Suprapubic skin (tissue), 4 donors: ENCODE data around the gene RAPGEF6.

Experiments used
- POLR2A ChIP-seq, 2 donors: fragments of 450-650 bp; IDR thresholded peaks; one replicate each; pipeline ENCODE4 v1.6.1; 2017; ENCODE audit warnings: antibody characterized with exemption in 2 of 2, mild to moderate bottlenecking in 2 of 2, moderate library complexity in 2 of 2
- POLR2AphosphoS5 ChIP-seq, 3 donors: sonication (generic); formaldehyde crosslinking; IDR thresholded peaks; one replicate each; pipeline ENCODE4 v1.6.1; 2017; ENCODE audit warnings: antibody characterized with exemption in 3 of 3
- TF ChIP-seq, protein P1 (sequence below), 2 donors: fragments of 200-600 bp in 1 of 2; fragments of 450-650 bp in 1 of 2; sonication (generic) in 1 of 2; IDR thresholded peaks; one replicate each; pipeline ENCODE4 v1.5.1; 2016 to 2019; ENCODE audit warnings: antibody characterized with exemption in 2 of 2, mild to moderate bottlenecking in 1 of 2, moderate library complexity in 1 of 2

DNA sequence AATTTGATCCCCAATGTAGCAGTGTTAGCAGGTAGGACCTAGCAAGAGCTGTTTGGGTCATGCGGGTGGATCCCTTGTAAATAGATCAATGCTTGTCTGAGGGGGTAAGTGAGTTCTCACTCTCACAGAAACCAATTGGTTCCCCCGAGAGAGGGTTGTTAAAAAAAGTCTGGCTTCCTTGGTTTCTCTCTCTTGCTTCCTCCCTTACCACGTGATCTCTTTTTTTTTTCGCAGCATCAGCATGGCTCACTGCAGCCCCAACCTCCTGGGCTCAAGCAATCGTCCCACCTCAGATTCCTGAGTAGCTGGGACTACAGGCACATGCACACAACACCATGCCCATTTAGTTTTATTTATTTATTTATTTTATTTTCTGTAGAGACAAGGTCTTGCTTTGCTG is 26.4 kb downstream of the RAPGEF6 start:
- TF ChIP-seq, protein P1, sequence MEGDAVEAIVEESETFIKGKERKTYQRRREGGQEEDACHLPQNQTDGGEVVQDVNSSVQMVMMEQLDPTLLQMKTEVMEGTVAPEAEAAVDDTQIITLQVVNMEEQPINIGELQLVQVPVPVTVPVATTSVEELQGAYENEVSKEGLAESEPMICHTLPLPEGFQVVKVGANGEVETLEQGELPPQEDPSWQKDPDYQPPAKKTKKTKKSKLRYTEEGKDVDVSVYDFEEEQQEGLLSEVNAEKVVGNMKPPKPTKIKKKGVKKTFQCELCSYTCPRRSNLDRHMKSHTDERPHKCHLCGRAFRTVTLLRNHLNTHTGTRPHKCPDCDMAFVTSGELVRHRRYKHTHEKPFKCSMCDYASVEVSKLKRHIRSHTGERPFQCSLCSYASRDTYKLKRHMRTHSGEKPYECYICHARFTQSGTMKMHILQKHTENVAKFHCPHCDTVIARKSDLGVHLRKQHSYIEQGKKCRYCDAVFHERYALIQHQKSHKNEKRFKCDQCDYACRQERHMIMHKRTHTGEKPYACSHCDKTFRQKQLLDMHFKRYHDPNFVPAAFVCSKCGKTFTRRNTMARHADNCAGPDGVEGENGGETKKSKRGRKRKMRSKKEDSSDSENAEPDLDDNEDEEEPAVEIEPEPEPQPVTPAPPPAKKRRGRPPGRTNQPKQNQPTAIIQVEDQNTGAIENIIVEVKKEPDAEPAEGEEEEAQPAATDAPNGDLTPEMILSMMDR (IDR thresholded peaks at IDR 0.05), result no peak
- TF ChIP-seq POLR2A (IDR thresholded peaks at IDR 0.05), result no peak
- no peak for TF ChIP-seq POLR2AphosphoS5 (IDR thresholded peaks at IDR 0.05)
